ENCODE measurements around the gene FAAH2.

FAAH2 gene

GRCh38 chrX:57406149-57406548, 119.6 kb downstream of the FAAH2 start:
- DNase-seq, result no peak

GRCh38 chrX:57417827-57418226, 131.3 kb downstream of the FAAH2 start:
- Mint-ChIP-seq H3K36me3 (ENCODE audit: low read depth) (no peaks in the 10 kb centered on the region), H3K4me3 (no peak overlapping the region), H3K4me1 (no peaks in the 10 kb centered on the region), H3K27me3 (ENCODE audit: low read depth, poor library complexity) (no peaks in the 10 kb centered on the region), H3K9me3 (peaks cover 66% of the 10 kb centered on the region), H3K27ac (no peak overlapping the region)
- TF ChIP-seq CTCF (IDR thresholded peaks at IDR 0.05), result no peak
- DNase-seq, result no peak

More at GRCh38 chrX:57406149-57406548, 119.6 kb downstream of the FAAH2 start:
- no peak overlapping the region for H3K27ac Mint-ChIP-seq
- H3K4me1 Mint-ChIP-seq, result no peaks in the 10 kb centered on the region
- no peak for TF ChIP-seq CTCF (IDR thresholded peaks at IDR 0.05)
- no peaks in the 10 kb centered on the region for H3K36me3 Mint-ChIP-seq (ENCODE audit: low read depth)
- no peak overlapping the region for H3K4me3 Mint-ChIP-seq
- H3K9me3 Mint-ChIP-seq, result peaks cover 52% of the 10 kb centered on the region
- no peaks in the 10 kb centered on the region for H3K27me3 Mint-ChIP-seq (ENCODE audit: low read depth, poor library complexity)

- peaks cover 53% of the 10 kb centered on the region for H3K9me3 Mint-ChIP-seq
- H3K4me1 Mint-ChIP-seq, result no peaks in the 10 kb centered on the region
- no peaks in the 10 kb centered on the region for H3K36me3 Mint-ChIP-seq (ENCODE audit: low read depth)
- H3K27ac Mint-ChIP-seq, result no peak overlapping the region
- DNase-seq, result no peak
- no peak overlapping the region for H3K4me3 Mint-ChIP-seq
- TF ChIP-seq CTCF (IDR thresholded peaks at IDR 0.05), result no peak
- H3K27me3 Mint-ChIP-seq (ENCODE audit: low read depth, poor library complexity), result peaks cover 2% of the 10 kb centered on the region
Observed at GRCh38 chrX:57422289-57422688, 135.8 kb downstream of the FAAH2 start.

GRCh38 chrX:57422790-57423189, 136.3 kb downstream of the FAAH2 start:
- no peak overlapping the region for H3K4me3 Mint-ChIP-seq
- H3K27ac Mint-ChIP-seq, result no peak overlapping the region
- H3K4me1 Mint-ChIP-seq, result no peaks in the 10 kb centered on the region
- H3K27me3 Mint-ChIP-seq (ENCODE audit: low read depth, poor library complexity), result peaks cover 2% of the 10 kb centered on the region
- DNase-seq, result no peak
- no peak for TF ChIP-seq CTCF (IDR thresholded peaks at IDR 0.05)
- peaks cover 54% of the 10 kb centered on the region for H3K9me3 Mint-ChIP-seq
- H3K36me3 Mint-ChIP-seq (ENCODE audit: low read depth), result no peaks in the 10 kb centered on the region

GRCh38 chrX:57445076-57445475, 158.6 kb downstream of the FAAH2 start:
- Mint-ChIP-seq H3K36me3 (ENCODE audit: low read depth) (peaks cover 4% of the 10 kb centered on the region), H3K4me3 (no peak overlapping the region), H3K27ac (no peak overlapping the region), H3K4me1 (no peaks in the 10 kb centered on the region), H3K27me3 (ENCODE audit: low read depth, poor library complexity) (no peaks in the 10 kb centered on the region), H3K9me3 (peaks cover 59% of the 10 kb centered on the region)
- no peak for TF ChIP-seq CTCF (IDR thresholded peaks at IDR 0.05)
- DNase-seq, result no peak

- H3K9me3 Mint-ChIP-seq, result peaks cover 51% of the 10 kb centered on the region
- H3K4me1 Mint-ChIP-seq, result no peaks in the 10 kb centered on the region
- no peak overlapping the region for H3K27ac Mint-ChIP-seq
- H3K27me3 Mint-ChIP-seq (ENCODE audit: low read depth, poor library complexity), result no peaks in the 10 kb centered on the region
- DNase-seq, result no peak
- no peak overlapping the region for H3K4me3 Mint-ChIP-seq
- peaks cover 4% of the 10 kb centered on the region for H3K36me3 Mint-ChIP-seq (ENCODE audit: low read depth)
- TF ChIP-seq CTCF (IDR thresholded peaks at IDR 0.05), result no peak
Observed at GRCh38 chrX:57445832-57446231, 159.3 kb downstream of the FAAH2 start.
